CD14-positive monocyte (primary cell): ENCODE results near the gene DIS3L2. TPM values are rescaled to one million over a fixed set of nuclear protein-coding genes. Genes with fewer than 3 reads are reported as not detected.
"Not testable (repeated sequence)": the region's sequence is repeated elsewhere in the genome, so short reads cannot be mapped to it uniquely, and the experiment has no call there.

ENCODE experiments used
- DNase-seq, 3 donors: peaks; one replicate each; pipeline ENCODE4 v3.0.0-alpha.2; 2011 to 2022
- H2AFZ ChIP-seq: 2 replicates; pipeline ENCODE4 v1.6.0; 2012; ENCODE audit warnings: mild to moderate bottlenecking, low read depth, low read length, inconsistent platforms; ENCODE audit not compliant: insufficient read depth, poor library complexity, severe bottlenecking
- H3K27ac ChIP-seq, 2 donors: 1 replicate in 1 of 2; 2 replicates in 1 of 2; pipeline ENCODE4 v1.5.1; 2012 to 2013; ENCODE audit warnings: low read length in 2 of 2, control low read depth in 1 of 2, inconsistent platforms in 1 of 2, low read depth in 1 of 2, mild to moderate bottlenecking in 1 of 2
- H3K27me3 ChIP-seq, 2 donors: one replicate each; pipeline versions ENCODE4 v1.6.0 to v1.6.1; 2011 to 2013; ENCODE audit warnings: low read length in 2 of 2; ENCODE audit not compliant: control insufficient read depth in 2 of 2, insufficient read depth in 2 of 2
- H3K36me3 ChIP-seq, 2 donors: replicated peaks in 1 of 2; 1 replicate in 1 of 2; 2 replicates in 1 of 2; pipeline versions ENCODE4 v1.5.1 to v1.6.1; 2012 to 2013; ENCODE audit warnings: low read length in 2 of 2, control low read depth in 1 of 2, inconsistent platforms in 1 of 2, mild to moderate bottlenecking in 1 of 2; ENCODE audit not compliant: insufficient read depth in 2 of 2, control insufficient read depth in 1 of 2
- H3K4me1 ChIP-seq, 2 donors: 1 replicate in 1 of 2; 2 replicates in 1 of 2; pipeline versions ENCODE4 v1.5.1 to v1.6.1; 2012 to 2013; ENCODE audit warnings: low read length in 2 of 2, control low read depth in 1 of 2, inconsistent platforms in 1 of 2, mild to moderate bottlenecking in 1 of 2, moderate library complexity in 1 of 2; ENCODE audit not compliant: insufficient read depth in 2 of 2, control insufficient read depth in 1 of 2
- H3K4me2 ChIP-seq: replicated peaks from 2 replicates; pipeline ENCODE3; 2012; ENCODE audit warnings: low read length, moderate library complexity, mild to moderate bottlenecking; ENCODE audit not compliant: poor library complexity, severe bottlenecking; ENCODE audit errors: extremely low read depth
- H3K4me3 ChIP-seq, 3 experiments: fragments of 200-600 bp in 1 of 3; sonication (generic) in 1 of 3; replicated peaks in 1 of 3; 1 replicate in 2 of 3; 2 replicates in 1 of 3; pipeline ENCODE4 v1.5.1; 2011 to 2013; ENCODE audit warnings: low read length in 3 of 3, mild to moderate bottlenecking in 3 of 3, control low read depth in 2 of 3, low read depth in 2 of 3, inconsistent platforms in 1 of 3, moderate library complexity in 1 of 3
- H3K79me2 ChIP-seq: 2 replicates; pipeline ENCODE4 v1.6.0; 2012; ENCODE audit warnings: mild to moderate bottlenecking, control low read depth, inconsistent platforms, low read length, moderate library complexity; ENCODE audit not compliant: insufficient read depth
- H3K9ac ChIP-seq: 2 replicates; pipeline ENCODE4 v1.6.0; 2017; ENCODE audit warnings: low read length, mild to moderate bottlenecking; ENCODE audit not compliant: insufficient read depth, poor library complexity, severe bottlenecking
- H3K9me3 ChIP-seq, 2 donors: replicated peaks in 1 of 2; 1 replicate in 1 of 2; 2 replicates in 1 of 2; pipeline versions ENCODE4 v1.5.1 to v1.6.1; 2012 to 2013; ENCODE audit warnings: low read length in 2 of 2, control low read depth in 1 of 2; ENCODE audit not compliant: control insufficient read depth in 1 of 2, insufficient read depth in 1 of 2
- H4K20me1 ChIP-seq: 2 replicates; pipeline ENCODE4 v1.6.0; 2012; ENCODE audit warnings: mild to moderate bottlenecking, low read length, control low read depth, moderate library complexity; ENCODE audit not compliant: insufficient read depth
- H3K27ac Mint-ChIP-seq, 7 donors: one replicate each; pipeline ENCODE4 v1.8.0; 2020; ENCODE audit warnings: mild to moderate bottlenecking in 7 of 7, mixed read lengths in 7 of 7, moderate library complexity in 6 of 7, inconsistent platforms in 2 of 7
- H3K27me3 Mint-ChIP-seq, 3 donors: one replicate each; pipeline ENCODE4 v1.8.0; 2021 to 2022; ENCODE audit warnings: low read depth in 3 of 3, mild to moderate bottlenecking in 3 of 3, mixed read lengths in 3 of 3, moderate library complexity in 3 of 3, inconsistent platforms in 1 of 3
- H3K36me3 Mint-ChIP-seq, 2 donors: one replicate each; pipeline ENCODE4 v1.8.0; 2020; ENCODE audit warnings: mixed read lengths in 2 of 2, inconsistent platforms in 1 of 2, mild to moderate bottlenecking in 1 of 2
- H3K4me1 Mint-ChIP-seq: one replicate; pipeline ENCODE4 v1.8.0; 2020; ENCODE audit warnings: mild to moderate bottlenecking, mixed read lengths
- H3K4me3 Mint-ChIP-seq, 2 donors: one replicate each; pipeline ENCODE4 v1.8.0; 2020; ENCODE audit warnings: mild to moderate bottlenecking in 2 of 2, mixed read lengths in 2 of 2, moderate library complexity in 1 of 2
- H3K9me3 Mint-ChIP-seq, 7 donors: one replicate each; pipeline ENCODE4 v1.8.0; 2020 to 2022; ENCODE audit warnings: mixed read lengths in 7 of 7, mild to moderate bottlenecking in 6 of 7, moderate library complexity in 6 of 7, inconsistent platforms in 2 of 7
- WGBS: methylation state at CpG from one replicate; pipeline ENCODE4 v1.1.5; 2013; ENCODE audit warnings: missing lambda C conversion rate; ENCODE audit not compliant: insufficient coverage; 5-methylcytosine and 5-hydroxymethylcytosine counted together
- intact Hi-C, 2 donors: fragments of 100-400 bp; cut with micrococcal nuclease; formaldehyde crosslinking; loops; one replicate each; pipeline versions ENCODE4 v1.15.0 to v1.15.1; 2023
- polyA plus RNA-seq, 3 donors: library from polyadenylated mRNA; depleted of rRNA in 1 of 3; unstranded in 2 of 3; stranded (reverse) in 1 of 3; fragments of 300-500 nt in 2 of 3; fragments of >200 nt in 1 of 3; fragmentation: Illumina TruSeq in 2 of 3; gene quantifications; 1 replicate in 2 of 3; 2 replicates in 1 of 3; pipeline ENCODE4 v1.2.3, GENCODE V29; 2012 to 2021
- TF ChIP-seq, protein P1 (sequence below): fragments of 200-600 bp; IDR thresholded peaks from one replicate; pipeline ENCODE4 v1.8.0; 2022; ENCODE audit warnings: antibody characterized with exemption, mild to moderate bottlenecking

Gene DIS3L2
- polyA plus RNA-seq, 3 donors: 6.0 to 21.7 (median 6.4) TPM

DNA sequence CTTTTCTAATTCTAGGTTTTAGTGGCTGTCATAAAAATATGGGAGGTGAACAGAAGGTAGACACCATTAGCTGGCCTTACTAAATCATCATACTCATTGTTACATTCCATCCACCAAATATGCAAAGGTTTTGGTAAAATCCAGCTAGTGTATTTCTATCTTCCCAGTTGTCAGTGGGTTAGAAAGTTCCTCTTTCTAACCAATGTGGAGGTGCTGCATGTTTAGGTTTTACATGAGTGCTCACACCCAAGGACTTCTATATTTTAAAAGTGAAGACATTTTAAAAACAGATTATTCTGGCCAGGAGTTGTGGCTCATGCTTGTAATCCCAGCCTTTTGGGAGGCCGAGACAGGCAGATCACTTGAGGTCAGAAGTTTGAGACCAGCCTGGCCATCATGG is 423.0 kb downstream of the DIS3L2 start:
- Histone ChIP-seq H3K27me3 (peaks cover 4 to 31% of the 10 kb centered on the region in 2 donors), H3K9ac (no peak overlapping the region), H3K4me1 (no peaks in the 10 kb centered on the region), H3K4me3 (no peak overlapping the region), H4K20me1 (no peaks in the 10 kb centered on the region), H3K4me2 (no peak overlapping the region), H3K36me3 (no peaks in the 10 kb centered on the region), H3K9me3 (peaks cover 12 to 17% of the 10 kb centered on the region in 2 donors), H3K79me2 (no peaks in the 10 kb centered on the region), H3K27ac (no peak overlapping the region), H2AFZ (no peak overlapping the region)
- Mint-ChIP-seq H3K27ac (no peak overlapping the region), H3K9me3 (peaks cover 6 to 24% (median 14%) of the 10 kb centered on the region in 7 donors), H3K36me3 (no peaks in the 10 kb centered on the region), H3K4me1 (peaks cover 2% of the 10 kb centered on the region), H3K27me3 (peaks cover 27 to 53% (median 34%) of the 10 kb centered on the region in 3 donors), H3K4me3 (peak overlapping the region in 1 of 2 donors; percentile 72)
- intact Hi-C loops: no loop called here
- 100% methylated on average over 1 of the region's 1 CpG for WGBS
- no peak for DNase-seq
- TF ChIP-seq, protein P1, sequence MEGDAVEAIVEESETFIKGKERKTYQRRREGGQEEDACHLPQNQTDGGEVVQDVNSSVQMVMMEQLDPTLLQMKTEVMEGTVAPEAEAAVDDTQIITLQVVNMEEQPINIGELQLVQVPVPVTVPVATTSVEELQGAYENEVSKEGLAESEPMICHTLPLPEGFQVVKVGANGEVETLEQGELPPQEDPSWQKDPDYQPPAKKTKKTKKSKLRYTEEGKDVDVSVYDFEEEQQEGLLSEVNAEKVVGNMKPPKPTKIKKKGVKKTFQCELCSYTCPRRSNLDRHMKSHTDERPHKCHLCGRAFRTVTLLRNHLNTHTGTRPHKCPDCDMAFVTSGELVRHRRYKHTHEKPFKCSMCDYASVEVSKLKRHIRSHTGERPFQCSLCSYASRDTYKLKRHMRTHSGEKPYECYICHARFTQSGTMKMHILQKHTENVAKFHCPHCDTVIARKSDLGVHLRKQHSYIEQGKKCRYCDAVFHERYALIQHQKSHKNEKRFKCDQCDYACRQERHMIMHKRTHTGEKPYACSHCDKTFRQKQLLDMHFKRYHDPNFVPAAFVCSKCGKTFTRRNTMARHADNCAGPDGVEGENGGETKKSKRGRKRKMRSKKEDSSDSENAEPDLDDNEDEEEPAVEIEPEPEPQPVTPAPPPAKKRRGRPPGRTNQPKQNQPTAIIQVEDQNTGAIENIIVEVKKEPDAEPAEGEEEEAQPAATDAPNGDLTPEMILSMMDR: no peak

DNA sequence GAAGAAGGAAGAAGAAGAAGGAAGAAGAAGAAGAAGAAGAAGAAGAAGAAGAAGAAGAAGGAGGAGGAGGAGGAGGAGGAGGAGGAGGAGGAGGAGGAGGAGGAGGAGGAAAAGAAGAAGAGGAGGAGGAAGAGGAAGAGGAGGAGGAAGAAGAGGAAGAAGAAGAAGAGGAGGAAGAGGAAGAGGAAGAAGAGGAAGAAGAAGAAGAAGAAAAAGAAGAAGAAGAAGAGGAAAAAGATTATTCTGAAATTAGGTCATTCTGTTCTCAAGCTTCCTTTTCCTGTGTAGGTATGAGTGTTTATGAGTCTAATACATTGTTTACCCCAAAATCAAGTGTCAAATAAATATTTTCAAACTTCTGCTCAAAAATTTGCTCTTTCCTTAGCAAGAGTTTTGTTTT is 423.5 kb downstream of the DIS3L2 start:
- H4K20me1 ChIP-seq, H3K4me1 ChIP-seq, H3K4me3 ChIP-seq, H3K27ac ChIP-seq, H3K4me1 Mint-ChIP-seq, H3K36me3 ChIP-seq, H3K79me2 ChIP-seq, H2AFZ ChIP-seq, H3K9ac ChIP-seq, H3K4me2 ChIP-seq, H3K36me3 Mint-ChIP-seq, DNase-seq, intact Hi-C loops: not testable (repeated sequence)
- Mint-ChIP-seq H3K27me3 (peaks cover 29 to 55% (median 40%) of the 10 kb centered on the region in 3 donors), H3K4me3 (peak overlapping the region in 1 of 2 donors; percentile 72), H3K27ac (peak overlapping the region in 1 of 7 donors; percentile 60), H3K9me3 (peaks cover 6 to 24% (median 14%) of the 10 kb centered on the region in 7 donors)
- Histone ChIP-seq H3K9me3 (peaks cover 12 to 17% of the 10 kb centered on the region in 2 donors), H3K27me3 (peaks cover 4 to 35% of the 10 kb centered on the region in 2 donors)
